ENCODE results near the gene CIZ1. TPM values are rescaled to one million over a fixed set of nuclear protein-coding genes. Genes with fewer than 3 reads are reported as not detected.

The CIZ1 gene
- total RNA-seq, 4 donors from 2014 or later: 46.0 to 103 (median 59.9) TPM

GRCh38 chr9:128169492-128169891 lies 21.9 kb downstream of the CIZ1 start:
- TF ChIP-seq CTCF (IDR thresholded peaks at IDR 0.05; ENCODE audit: low read depth): no peak

GRCh38 chr9:128168731-128169308 lies 22.6 kb downstream of the CIZ1 start:
- TF ChIP-seq CTCF (IDR thresholded peaks at IDR 0.05; ENCODE audit: low read depth): no peak

GRCh38 chr9:128167209-128167608 lies 24.2 kb downstream of the CIZ1 start:
- no peak for TF ChIP-seq CTCF (IDR thresholded peaks at IDR 0.05; ENCODE audit: low read depth)

- no peak for TF ChIP-seq CTCF (IDR thresholded peaks at IDR 0.05; ENCODE audit: low read depth)
These were observed 25.2 kb downstream of the CIZ1 start for GRCh38 chr9:128166169-128166568.

- no peak for TF ChIP-seq CTCF (IDR thresholded peaks at IDR 0.05; ENCODE audit: low read depth)
These were observed 27.0 kb downstream of the CIZ1 start for GRCh38 chr9:128164307-128164885.

GRCh38 chr9:128163523-128164306 lies 27.7 kb downstream of the CIZ1 start:
- no peak for TF ChIP-seq CTCF (IDR thresholded peaks at IDR 0.05; ENCODE audit: low read depth)

- TF ChIP-seq CTCF (IDR thresholded peaks at IDR 0.05; ENCODE audit: low read depth): no peak
These were observed 28.3 kb downstream of the CIZ1 start for GRCh38 chr9:128163027-128163515.
